ENCODE results near the gene ZFYVE28. TPM values are rescaled to one million over a fixed set of nuclear protein-coding genes. Genes with fewer than 3 reads are reported as not detected.
A peak's percentile ranks its signal among the peaks of the same experiment; 100 is the strongest.

The ZFYVE28 gene
- total RNA-seq, 2 donors from 2014 or later, result 2.7 to 9.9 TPM

- no peak overlapping the region for H3K27ac Mint-ChIP-seq
- ATAC-seq (no peak), DNase-seq (ENCODE audit: low spot score in 2 of 2) (no peak)
- H3K9me3 Mint-ChIP-seq, result no peaks in the 10 kb centered on the region
- peaks cover 5 to 8% of the 10 kb centered on the region in 2 donors for H3K36me3 Mint-ChIP-seq
These were observed 1.4 kb upstream of the ZFYVE28 start for GRCh38 chr4:2419814-2420213.

GRCh38 chr4:2418650-2419571 lies 466 bp upstream of the ZFYVE28 start, which contains the start of gene CFAP99:
Gene CFAP99 (plus strand): TSS chr4:2418955.
- no peaks in the 10 kb centered on the region for H3K9me3 Mint-ChIP-seq
- DNase-seq (ENCODE audit: low spot score in 2 of 2) (peak; percentile 92), ATAC-seq (peak; percentile 95 to 97)
- peak within 1 kb of the TSS; percentile 40 to 92 for H3K27ac Mint-ChIP-seq
- peaks cover 5 to 8% of the 10 kb centered on the region in 2 donors for H3K36me3 Mint-ChIP-seq

- ATAC-seq (no peak), DNase-seq (ENCODE audit: low spot score in 2 of 2) (peak in 1 of 2 donors; percentile 38)
- Mint-ChIP-seq H3K9me3 (no peaks in the 10 kb centered on the region), H3K36me3 (peaks cover 5 to 8% of the 10 kb centered on the region in 2 donors), H3K27ac (no peak overlapping the region)
These were observed 1.1 kb downstream of the ZFYVE28 start for GRCh38 chr4:2417226-2417764.

- Mint-ChIP-seq H3K36me3 (peaks cover 5 to 8% of the 10 kb centered on the region in 2 donors), H3K27ac (no peak overlapping the region), H3K9me3 (no peaks in the 10 kb centered on the region)
- ATAC-seq (no peak), DNase-seq (ENCODE audit: low spot score in 2 of 2) (peak in 1 of 2 donors; percentile 23)
These were observed 1.8 kb downstream of the ZFYVE28 start for GRCh38 chr4:2416564-2417225.

- Mint-ChIP-seq H3K36me3 (peaks cover 5 to 8% of the 10 kb centered on the region in 2 donors), H3K27ac (no peak overlapping the region), H3K9me3 (no peaks in the 10 kb centered on the region)
- ATAC-seq, result no peak
- DNase-seq (ENCODE audit: low spot score in 2 of 2), result no peak
These were observed 2.4 kb downstream of the ZFYVE28 start for GRCh38 chr4:2415881-2416563.

- H3K9me3 Mint-ChIP-seq, result no peaks in the 10 kb centered on the region
- ATAC-seq, result no peak
These were observed 3.2 kb downstream of the ZFYVE28 start for GRCh38 chr4:2415213-2415612.

GRCh38 chr4:2413821-2414610 lies 4.4 kb downstream of the ZFYVE28 start:
- Mint-ChIP-seq H3K9me3 (no peaks in the 10 kb centered on the region), H3K36me3 (peaks cover 5 to 8% of the 10 kb centered on the region in 2 donors), H3K27ac (peak overlapping the region; percentile 91 to 98)
- peak in 1 of 2 donors; percentile 20 for DNase-seq (ENCODE audit: low spot score in 2 of 2)
- no peak for ATAC-seq

More at GRCh38 chr4:2415213-2415612, 3.2 kb downstream of the ZFYVE28 start:
- H3K27ac Mint-ChIP-seq, result no peak overlapping the region
- no peak for DNase-seq (ENCODE audit: low spot score in 2 of 2)
- H3K36me3 Mint-ChIP-seq, result peaks cover 5 to 8% of the 10 kb centered on the region in 2 donors

- H3K36me3 Mint-ChIP-seq, result peaks cover 5 to 8% of the 10 kb centered on the region in 2 donors
- ATAC-seq, result peak; percentile 85 to 88
These were observed 5.3 kb downstream of the ZFYVE28 start for GRCh38 chr4:2412885-2413716.

GRCh38 chr4:2412534-2412884 lies 5.9 kb downstream of the ZFYVE28 start:
- peak; percentile 30 to 68 for ATAC-seq
- Mint-ChIP-seq H3K9me3 (no peaks in the 10 kb centered on the region), H3K36me3 (peaks cover 5 to 8% of the 10 kb centered on the region in 2 donors), H3K27ac (peak overlapping the region; percentile 91 to 98)
- no peak for DNase-seq (ENCODE audit: low spot score in 2 of 2)

More at GRCh38 chr4:2412885-2413716, 5.3 kb downstream of the ZFYVE28 start:
- Mint-ChIP-seq H3K9me3 (no peaks in the 10 kb centered on the region), H3K27ac (peak overlapping the region; percentile 91 to 98)
- DNase-seq (ENCODE audit: low spot score in 2 of 2), result peak; percentile 78 to 96

GRCh38 chr4:2411786-2412510 lies 6.5 kb downstream of the ZFYVE28 start:
- peaks cover 5 to 8% of the 10 kb centered on the region in 2 donors for H3K36me3 Mint-ChIP-seq
- DNase-seq (ENCODE audit: low spot score in 2 of 2) (no peak), ATAC-seq (no peak)
- peak overlapping the region; percentile 91 to 98 for H3K27ac Mint-ChIP-seq
- H3K9me3 Mint-ChIP-seq, result no peaks in the 10 kb centered on the region

- DNase-seq (ENCODE audit: low spot score in 2 of 2) (no peak), ATAC-seq (no peak)
- H3K36me3 Mint-ChIP-seq, result no peaks in the 10 kb centered on the region
- H3K9me3 Mint-ChIP-seq, result no peaks in the 10 kb centered on the region
- H3K27ac Mint-ChIP-seq, result no peak overlapping the region
These were observed 9.1 kb downstream of the ZFYVE28 start for GRCh38 chr4:2409381-2409783.

GRCh38 chr4:2408976-2409375 lies 9.5 kb downstream of the ZFYVE28 start:
- Mint-ChIP-seq H3K27ac (peak overlapping the region in 1 of 2 donors; percentile 29), H3K36me3 (no peaks in the 10 kb centered on the region), H3K9me3 (no peaks in the 10 kb centered on the region)
- ATAC-seq (no peak), DNase-seq (ENCODE audit: low spot score in 2 of 2) (no peak)

- peak overlapping the region in 1 of 2 donors; percentile 27 for H3K27ac Mint-ChIP-seq
- H3K36me3 Mint-ChIP-seq, result no peaks in the 10 kb centered on the region
- H3K9me3 Mint-ChIP-seq, result no peaks in the 10 kb centered on the region
- DNase-seq (ENCODE audit: low spot score in 2 of 2), result no peak
- ATAC-seq, result no peak
These were observed 10.0 kb downstream of the ZFYVE28 start for GRCh38 chr4:2408401-2408958.

GRCh38 chr4:2407991-2408342 lies 10.5 kb downstream of the ZFYVE28 start:
- no peak for DNase-seq (ENCODE audit: low spot score in 2 of 2)
- no peaks in the 10 kb centered on the region for H3K36me3 Mint-ChIP-seq
- no peak for ATAC-seq
- peak overlapping the region; percentile 5 to 27 for H3K27ac Mint-ChIP-seq
- no peaks in the 10 kb centered on the region for H3K9me3 Mint-ChIP-seq
